TTC549 (cell line): ENCODE data around the gene XRCC3.
"Not testable (repeated sequence)": the region's sequence is repeated elsewhere in the genome, so short reads cannot be mapped to it uniquely, and the experiment has no call there.

ENCODE experiments used
- FAIRE-seq: peaks from 2 replicates; lab custom pipeline; 2012; peaks lifted over from hg19 to GRCh38; lab: Jason Lieb, UNC

Gene XRCC3

DNA sequence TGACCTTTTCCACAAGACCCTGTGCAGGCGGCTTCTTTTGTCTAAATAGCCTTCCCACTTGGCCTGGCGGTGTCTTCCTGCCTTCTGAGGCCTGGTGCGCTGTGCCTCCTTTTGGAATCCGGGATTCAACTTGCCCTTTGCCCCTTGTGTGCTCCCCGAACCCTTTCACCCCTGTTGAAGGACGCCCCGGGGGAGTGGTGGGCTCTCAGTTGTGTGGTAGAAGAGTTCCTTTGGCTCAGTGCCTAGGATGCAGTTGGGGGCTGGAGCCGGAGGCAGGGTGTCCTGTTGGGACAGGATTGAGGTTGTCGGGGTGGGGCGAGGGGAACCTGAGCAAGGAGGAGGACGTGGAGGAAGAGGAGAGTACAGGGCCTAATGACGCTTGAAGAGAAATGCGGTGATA lies 51.7 kb downstream of the XRCC3 start:
- no peak for FAIRE-seq

DNA sequence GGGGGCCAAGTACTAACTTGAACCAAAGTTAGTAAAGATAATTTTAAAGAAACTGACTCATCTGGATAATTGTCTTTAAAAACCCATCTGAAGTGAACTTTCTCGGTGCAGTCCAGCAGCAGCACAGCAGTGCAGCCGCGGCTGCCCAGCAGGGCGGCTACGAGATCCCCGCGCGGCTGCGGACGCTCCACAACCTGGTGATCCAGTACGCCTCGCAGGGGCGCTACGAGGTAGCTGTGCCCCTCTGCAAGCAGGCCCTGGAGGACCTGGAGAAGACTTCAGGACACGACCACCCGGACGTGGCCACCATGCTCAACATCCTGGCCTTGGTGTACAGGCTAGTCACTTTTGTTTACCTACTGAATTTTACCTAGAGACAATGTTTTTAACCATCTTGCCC lies 52.7 kb downstream of the XRCC3 start:
- FAIRE-seq, result no peak

DNA sequence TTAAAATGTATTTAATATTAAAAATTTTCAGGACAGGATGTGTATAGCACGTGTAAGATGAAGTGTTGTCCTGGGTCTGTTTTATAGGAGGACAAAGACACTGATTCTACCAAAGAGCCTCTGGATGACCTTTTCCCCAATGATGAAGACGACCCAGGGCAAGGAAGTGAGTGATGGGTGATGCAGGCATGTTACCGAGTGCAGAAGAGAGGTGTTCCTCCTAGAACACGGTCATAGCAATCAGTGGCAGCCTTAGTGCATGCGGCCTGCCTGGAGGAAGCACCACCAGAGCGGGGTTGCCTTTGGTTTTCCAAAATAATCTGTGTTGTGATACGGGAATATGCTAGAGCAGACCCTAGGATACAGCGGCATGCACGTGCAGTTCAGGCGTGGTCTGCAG lies 53.2 kb downstream of the XRCC3 start:
- no peak for FAIRE-seq

DNA sequence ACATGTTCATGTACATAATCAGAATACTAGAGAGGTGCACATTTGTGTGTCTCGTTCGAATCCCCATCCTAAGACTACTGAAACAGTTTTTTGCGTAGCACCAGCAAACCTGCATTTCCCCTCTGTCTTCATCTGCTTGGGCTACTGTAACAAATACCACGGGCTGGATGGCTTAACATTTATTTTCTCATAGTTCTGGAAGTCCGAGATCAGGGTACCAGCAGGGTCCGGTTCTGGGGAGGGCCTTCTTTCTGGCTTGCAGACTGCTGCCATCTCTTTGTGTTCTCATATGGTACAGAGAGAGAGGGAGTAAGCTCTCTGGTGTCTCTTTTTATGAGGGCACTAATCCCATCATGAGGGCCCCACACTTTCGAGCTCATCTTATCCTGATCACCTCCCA lies 55.6 kb downstream of the XRCC3 start:
- no peak for FAIRE-seq

DNA sequence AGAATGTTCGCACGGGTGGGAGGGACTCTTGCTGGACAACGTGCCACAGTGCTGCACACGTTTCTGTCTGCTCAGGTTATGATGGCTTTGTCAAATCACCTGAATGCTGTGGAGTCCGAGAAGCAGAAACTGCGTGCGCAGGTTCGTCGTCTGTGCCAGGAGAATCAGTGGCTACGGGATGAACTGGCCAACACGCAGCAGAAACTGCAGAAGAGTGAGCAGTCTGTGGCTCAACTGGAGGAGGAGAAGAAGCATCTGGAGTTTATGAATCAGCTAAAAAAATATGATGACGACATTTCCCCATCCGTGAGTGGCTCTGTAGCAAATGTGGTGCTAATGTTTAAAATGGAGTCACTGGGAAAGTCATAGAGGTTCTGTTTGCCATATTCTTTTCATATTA lies 57.8 kb downstream of the XRCC3 start:
- no peak for FAIRE-seq

DNA sequence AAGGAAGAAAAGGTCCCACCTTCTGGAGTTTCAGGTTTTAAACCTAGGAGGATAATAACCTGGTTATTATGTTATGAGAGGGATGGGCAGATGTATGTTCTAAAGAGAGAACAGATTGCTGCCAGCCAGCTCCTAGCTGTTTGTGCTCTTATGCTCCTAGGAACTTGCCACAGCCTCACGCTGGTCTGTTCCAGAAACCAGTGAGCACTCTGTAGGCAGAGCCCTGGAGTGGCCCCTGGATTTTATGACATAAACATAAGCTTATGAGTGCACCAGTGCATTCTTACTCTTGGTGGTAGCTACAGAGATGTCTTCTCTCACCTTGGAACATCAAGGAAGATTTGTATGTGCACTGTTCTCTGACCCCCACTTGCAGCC lies 58.5 kb downstream of the XRCC3 start:
- FAIRE-seq, result no peak

DNA sequence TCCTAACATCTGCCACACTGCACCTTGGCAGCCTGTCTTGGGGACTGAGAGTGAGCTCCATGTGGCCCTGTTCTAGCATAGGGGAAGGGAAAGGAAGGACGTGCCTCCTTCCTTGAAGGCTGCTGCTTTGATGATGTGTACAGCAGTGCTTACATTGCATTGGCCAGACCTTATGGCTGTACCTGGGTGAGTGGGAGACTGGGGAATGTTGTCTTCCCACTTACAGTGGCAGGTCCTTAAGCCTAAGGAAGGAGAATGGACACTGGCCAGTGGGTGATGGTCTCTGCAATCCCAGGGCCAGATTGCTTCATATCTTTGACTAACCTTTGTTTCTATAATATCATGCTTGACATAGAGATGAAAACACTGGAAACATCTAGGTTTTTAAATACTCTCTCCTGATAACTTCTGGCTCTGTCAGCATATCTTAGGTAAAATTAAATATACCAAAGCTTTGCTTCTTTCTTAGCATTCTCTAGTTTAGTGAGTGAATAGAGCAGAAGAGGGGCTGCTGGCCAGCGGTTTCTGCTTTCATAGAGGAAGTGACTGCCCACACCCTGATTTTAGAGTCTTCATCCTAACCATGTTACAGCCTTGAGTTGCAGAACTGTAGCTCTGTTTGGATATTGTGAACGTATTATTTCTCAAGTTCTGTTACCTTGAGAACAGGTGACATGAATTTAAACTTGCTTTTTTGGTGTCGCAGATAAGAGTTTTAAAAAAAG lies 59.1 kb downstream of the XRCC3 start:
- no peak for FAIRE-seq

DNA sequence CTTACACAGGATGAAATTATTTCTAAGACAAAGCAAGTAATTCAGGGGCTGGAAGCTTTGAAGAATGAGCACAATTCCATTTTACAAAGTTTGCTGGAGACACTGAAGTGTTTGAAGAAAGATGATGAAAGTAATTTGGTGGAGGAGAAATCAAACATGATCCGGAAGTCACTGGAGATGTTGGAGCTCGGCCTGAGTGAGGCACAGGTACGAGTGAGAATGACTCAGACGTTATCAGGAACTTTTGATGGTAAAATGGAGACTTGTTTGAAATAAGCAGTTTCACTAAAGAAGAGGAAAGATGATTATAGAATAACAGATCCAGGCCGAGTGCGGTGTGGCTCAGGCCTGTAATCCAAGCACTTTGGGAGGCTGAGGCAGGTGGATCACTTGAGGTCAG lies 60.6 kb downstream of the XRCC3 start:
- FAIRE-seq, result no peak

DNA sequence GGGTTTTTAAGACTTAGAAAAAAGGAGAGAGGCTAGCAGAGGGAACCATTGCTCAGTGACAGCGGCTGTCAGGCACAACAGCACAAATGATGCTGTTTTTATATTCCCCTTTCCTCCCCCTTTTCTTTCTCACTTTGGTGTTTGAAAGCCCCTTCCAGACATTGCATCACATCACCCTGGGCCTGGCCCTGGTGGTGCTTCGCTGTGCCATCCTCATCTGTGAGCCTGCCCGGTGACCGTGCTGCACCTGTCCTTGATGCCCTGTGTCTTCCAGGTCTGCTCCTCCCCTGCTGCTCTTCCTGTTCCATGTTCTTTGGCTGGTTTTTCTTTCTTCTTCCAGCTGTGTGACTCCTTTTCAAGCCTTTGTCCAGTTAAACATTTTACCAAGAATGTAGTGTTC lies 61.4 kb downstream of the XRCC3 start:
- no peak for FAIRE-seq

DNA sequence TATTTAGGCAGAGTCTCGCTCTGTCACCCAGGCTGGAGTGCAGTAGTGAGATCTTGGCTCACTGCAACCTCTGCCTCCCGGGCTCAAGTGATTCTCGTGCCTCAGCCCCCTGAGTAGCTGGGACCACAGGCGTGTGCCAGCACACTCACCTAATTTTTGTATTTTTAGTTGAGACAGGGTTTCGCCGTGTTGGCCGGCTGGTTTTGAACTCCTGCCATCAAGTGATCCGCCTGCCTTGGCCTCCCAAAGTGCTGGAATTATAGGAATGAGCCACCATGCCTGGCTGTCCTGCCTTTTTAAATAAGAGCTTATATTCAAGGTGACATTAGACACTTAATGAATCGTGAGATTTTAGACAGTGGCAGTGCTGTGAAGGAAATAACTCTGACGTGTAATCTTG lies 61.9 kb downstream of the XRCC3 start:
- FAIRE-seq, result not testable (repeated sequence)

DNA sequence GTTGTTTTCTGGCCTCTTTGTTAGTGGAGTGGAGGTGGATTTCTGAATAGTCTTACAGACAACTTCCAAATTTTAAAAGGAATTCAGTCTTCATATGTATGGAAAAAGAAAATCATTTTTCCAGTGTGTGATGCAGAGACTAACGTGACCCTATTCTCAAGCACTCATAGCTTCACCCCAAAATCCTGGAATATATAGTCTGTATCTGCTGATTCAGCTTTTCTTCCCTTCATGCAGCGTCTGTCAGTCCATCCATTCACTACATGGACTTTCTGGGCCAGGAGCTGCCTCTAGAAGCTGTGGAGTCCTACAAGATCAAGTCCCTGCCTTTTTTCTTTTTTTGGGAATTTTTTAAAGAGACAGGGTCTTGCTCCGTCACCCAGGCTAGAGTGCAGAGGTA lies 62.4 kb downstream of the XRCC3 start:
- FAIRE-seq, result no peak

DNA sequence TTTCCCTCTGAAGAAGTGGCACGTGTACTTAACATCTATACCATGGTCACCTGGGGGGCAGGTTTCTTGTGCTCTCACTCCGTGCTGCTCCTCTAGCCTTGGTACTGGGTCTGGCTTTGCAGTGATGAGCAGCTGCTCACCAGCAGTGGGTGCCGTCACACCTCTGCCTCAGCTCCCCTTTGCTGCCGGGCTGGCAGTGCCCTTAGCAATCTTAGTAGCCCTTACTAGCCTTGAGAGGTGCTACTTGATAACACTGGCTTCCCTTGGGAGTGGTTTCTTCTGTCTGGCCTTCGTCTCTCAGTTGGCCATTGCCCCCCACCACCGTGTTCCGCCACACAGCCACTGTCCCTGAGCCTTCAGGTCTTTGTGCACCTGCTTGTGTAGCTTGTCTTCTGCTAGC lies 63.7 kb downstream of the XRCC3 start:
- no peak for FAIRE-seq

DNA sequence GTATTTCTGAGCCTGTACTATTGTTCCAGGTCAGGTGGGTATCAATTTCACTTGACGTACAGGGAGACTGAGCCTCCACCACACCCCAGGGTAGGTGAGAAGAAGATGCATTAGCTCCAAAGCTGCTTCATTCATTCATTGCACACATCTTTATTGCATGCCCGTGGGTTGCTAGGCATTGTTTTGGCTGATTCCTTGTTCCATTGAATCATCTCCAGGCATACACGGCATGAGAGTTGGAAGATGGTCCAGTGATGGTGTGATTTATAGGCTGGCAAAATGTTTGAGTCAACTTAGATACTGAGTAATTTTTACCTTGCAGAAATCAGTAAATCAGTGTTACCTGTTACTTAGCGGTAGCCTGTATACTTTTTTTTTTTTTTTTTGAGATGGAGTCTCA lies 65.0 kb downstream of the XRCC3 start:
- no peak for FAIRE-seq

DNA sequence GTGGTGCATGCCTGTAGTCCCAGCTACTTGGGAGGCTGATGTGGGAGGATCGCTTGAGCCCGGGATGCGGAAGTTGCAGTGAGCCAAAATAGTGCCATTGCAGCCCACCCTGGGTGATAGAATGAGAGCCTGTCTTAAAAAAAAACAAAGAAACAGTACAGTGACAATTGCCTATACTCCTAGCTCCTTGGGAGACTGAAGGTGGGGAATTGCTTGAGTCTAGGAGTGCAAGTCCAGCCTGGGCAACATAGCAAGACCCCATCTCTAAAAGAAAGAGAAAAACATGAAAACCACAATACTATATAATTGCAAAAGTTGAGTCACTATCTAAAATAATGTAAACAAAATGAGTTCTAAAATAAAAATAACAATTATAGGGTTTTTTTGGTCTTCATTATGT lies 66.2 kb downstream of the XRCC3 start:
- no peak for FAIRE-seq
